H1 (cell line): ENCODE data around the gene DPYD. TPM values are rescaled to one million over a fixed set of nuclear protein-coding genes. Genes with fewer than 3 reads are reported as not detected.

ENCODE experiments used
- CTCF ChIA-PET: fragments of 300-600 bp; sonication (Branson Sonifier 250); formaldehyde crosslinking; loops from one replicate; lab custom pipeline; 2021; ENCODE audit not compliant: partially characterized antibody; lab: Charles Lee
- POLR2A ChIA-PET: fragments of 300-600 bp; sonication (Branson Sonifier 250); formaldehyde crosslinking; loops from one replicate; lab custom pipeline; 2021; ENCODE audit warnings: inconsistent platforms; ENCODE audit not compliant: partially characterized antibody; lab: Charles Lee
- DNase-seq, 2 experiments: peaks; one replicate each; pipeline versions ENCODE4 v3.0.0 to v3.0.0-alpha.2; 2010 to 2022; ENCODE audit warnings: low spot score in 2 of 2, low read depth in 1 of 2, mixed read lengths in 1 of 2
- FAIRE-seq: peaks from 2 replicates; lab custom pipeline; 2011; peaks lifted over from hg19 to GRCh38; lab: Jason Lieb, UNC
- H2AFZ ChIP-seq: 2 replicates; pipeline ENCODE4 v1.8.1; 2012; ENCODE audit warnings: low read length, inconsistent platforms
- H2AK5ac ChIP-seq: 2 replicates; pipeline ENCODE4 v1.6.1; 2013; ENCODE audit warnings: low read depth, low read length
- H2BK120ac ChIP-seq: replicated peaks from 2 replicates; pipeline ENCODE3; 2013; ENCODE audit warnings: low read depth, low read length, inconsistent platforms
- H2BK12ac ChIP-seq: 2 replicates; pipeline ENCODE4 v1.6.1; 2013; ENCODE audit warnings: low read depth, low read length
- H2BK15ac ChIP-seq: 2 replicates; pipeline ENCODE4 v1.6.1; 2013; ENCODE audit warnings: low read length
- H2BK20ac ChIP-seq: 2 replicates; pipeline ENCODE4 v1.6.1; 2013; ENCODE audit warnings: low read length
- H2BK5ac ChIP-seq: 2 replicates; pipeline ENCODE4 v1.6.1; 2013; ENCODE audit warnings: low read depth, low read length
- H3K14ac ChIP-seq: 2 replicates; pipeline ENCODE4 v1.6.1; 2013; ENCODE audit warnings: inconsistent platforms; ENCODE audit not compliant: insufficient read length
- H3K18ac ChIP-seq: 2 replicates; pipeline ENCODE4 v1.6.1; 2013; ENCODE audit warnings: low read length; ENCODE audit errors: extremely low read depth
- H3K23ac ChIP-seq: 2 replicates; pipeline ENCODE4 v1.6.1; 2013; ENCODE audit warnings: inconsistent platforms; ENCODE audit not compliant: insufficient read length
- H3K23me2 ChIP-seq: 2 replicates; pipeline ENCODE4 v1.6.1; 2013; ENCODE audit warnings: low read depth, low read length
- H3K27ac ChIP-seq: 2 replicates; pipeline ENCODE4 v1.6.1; 2011; ENCODE audit warnings: low read depth, low read length, inconsistent platforms
- H3K27me3 ChIP-seq, 4 experiments: replicated peaks in 1 of 4; 1 replicate in 1 of 4; 2 replicates in 3 of 4; pipeline versions ENCODE4 v1.6.1 to v1.8.1; 2011 to 2013; ENCODE audit warnings: low read length in 3 of 4, mild to moderate bottlenecking in 3 of 4, inconsistent platforms in 2 of 4, mixed read lengths in 2 of 4, moderate library complexity in 1 of 4; ENCODE audit not compliant: control insufficient read depth in 3 of 4, insufficient read depth in 3 of 4; ENCODE audit errors: extremely low read depth in 1 of 4
- H3K36me3 ChIP-seq, 4 experiments: 2 replicates each; pipeline versions ENCODE4 v1.6.1 to v1.8.1; 2011 to 2013; ENCODE audit warnings: mild to moderate bottlenecking in 4 of 4, low read length in 3 of 4, moderate library complexity in 2 of 4, control low read depth in 1 of 4, inconsistent platforms in 1 of 4; ENCODE audit not compliant: insufficient read depth in 4 of 4, control insufficient read depth in 2 of 4
- H3K4ac ChIP-seq: replicated peaks from 2 replicates; pipeline ENCODE3; 2013; ENCODE audit warnings: low read length, low read depth, mixed read lengths, inconsistent platforms; ENCODE audit not compliant: insufficient read length
- H3K4me1 ChIP-seq, 4 experiments: replicated peaks in 1 of 4; 1 replicate in 1 of 4; 2 replicates in 3 of 4; pipeline versions ENCODE4 v1.6.1 to v1.8.1; 2011 to 2013; ENCODE audit warnings: low read length in 3 of 4, inconsistent platforms in 2 of 4, mixed read lengths in 1 of 4; ENCODE audit not compliant: insufficient read depth in 4 of 4, control insufficient read depth in 3 of 4
- H3K4me2 ChIP-seq, 2 experiments: 2 replicates each; pipeline versions ENCODE4 v1.6.1 to v1.8.1; 2011 to 2013; ENCODE audit warnings: low read depth in 2 of 2, low read length in 2 of 2, control low read depth in 1 of 2, inconsistent platforms in 1 of 2, mild to moderate bottlenecking in 1 of 2; ENCODE audit not compliant: insufficient read depth in 1 of 2
- H3K4me3 ChIP-seq, 4 experiments: fragments of 200-600, 300-600 bp in 1 of 4; sonication (generic), shearing (Covaris generic), sonication (Bioruptor Twin) in 1 of 4; 2 replicates each; pipeline versions ENCODE4 v1.5.1 to v1.8.1; 2011 to 2016; ENCODE audit warnings: low read length in 4 of 4, low read depth in 3 of 4, control low read depth in 2 of 4, inconsistent platforms in 2 of 4, mild to moderate bottlenecking in 2 of 4, mixed read lengths in 1 of 4, moderate library complexity in 1 of 4; ENCODE audit not compliant: insufficient read depth in 2 of 4; ENCODE audit errors: extremely low read depth in 1 of 4
- H3K56ac ChIP-seq: replicated peaks from 2 replicates; pipeline ENCODE3; 2013; ENCODE audit warnings: low read depth, mild to moderate bottlenecking, mixed read lengths, low read length, inconsistent platforms; ENCODE audit not compliant: insufficient read length
- H3K79me1 ChIP-seq: 2 replicates; pipeline ENCODE4 v1.6.1; 2013; ENCODE audit warnings: low read depth, low read length, control low read depth
- H3K79me2 ChIP-seq, 2 experiments: 2 replicates each; pipeline versions ENCODE4 v1.6.1 to v1.8.1; 2012 to 2013; ENCODE audit warnings: low read length in 2 of 2, mild to moderate bottlenecking in 2 of 2, inconsistent platforms in 1 of 2; ENCODE audit not compliant: insufficient read depth in 2 of 2, control insufficient read depth in 1 of 2
- H3K9ac ChIP-seq, 4 experiments: replicated peaks in 1 of 4; 1 replicate in 1 of 4; 2 replicates in 3 of 4; pipeline versions ENCODE4 v1.6.1 to v1.8.1; 2011 to 2013; ENCODE audit warnings: low read depth in 3 of 4, low read length in 3 of 4, control low read depth in 2 of 4, mild to moderate bottlenecking in 2 of 4, moderate library complexity in 2 of 4, inconsistent platforms in 1 of 4; ENCODE audit errors: extremely low read depth in 1 of 4
- H3K9me3 ChIP-seq, 2 experiments: 2 replicates each; pipeline versions ENCODE4 v1.6.1 to v1.8.1; 2012 to 2013; ENCODE audit warnings: mild to moderate bottlenecking in 2 of 2, moderate library complexity in 2 of 2, control low read depth in 1 of 2, inconsistent platforms in 1 of 2, low read depth in 1 of 2, low read length in 1 of 2, mixed read lengths in 1 of 2; ENCODE audit not compliant: insufficient read depth in 2 of 2
- H4K20me1 ChIP-seq, 2 experiments: replicated peaks in 1 of 2; 2 replicates each; pipeline versions ENCODE3 to v1.8.1; 2011 to 2013; ENCODE audit warnings: inconsistent platforms in 2 of 2, low read length in 2 of 2, mild to moderate bottlenecking in 1 of 2; ENCODE audit not compliant: insufficient read depth in 2 of 2, control insufficient read depth in 1 of 2
- H4K5ac ChIP-seq: 2 replicates; pipeline ENCODE4 v1.6.1; 2013; ENCODE audit warnings: low read length, low read depth, mixed read lengths, inconsistent platforms; ENCODE audit not compliant: insufficient read length
- H4K8ac ChIP-seq: 2 replicates; pipeline ENCODE4 v1.8.0; 2013; ENCODE audit warnings: mild to moderate bottlenecking, moderate library complexity, low read length, inconsistent platforms; ENCODE audit not compliant: insufficient read depth; ENCODE audit errors: extremely low read depth
- H4K91ac ChIP-seq: replicated peaks from 2 replicates; pipeline ENCODE3; 2013; ENCODE audit warnings: low read length, mixed read lengths, inconsistent platforms; ENCODE audit not compliant: insufficient read length
- CHD2 ChIP-seq: IDR thresholded peaks from 2 replicates; pipeline ENCODE4 v1.6.1; 2012; ENCODE audit warnings: low read length, improper control_type of control experiment
- EZH2 ChIP-seq: fragments of 200-600 bp; sonication (generic); IDR thresholded peaks from 2 replicates; pipeline ENCODE4 v1.7.1; 2012; ENCODE audit warnings: low read depth, mild to moderate bottlenecking, moderate library complexity, low read length, inconsistent platforms; ENCODE audit not compliant: severe bottlenecking
- RAD21 ChIP-seq, 2 experiments: IDR thresholded peaks in 1 of 2; conservative IDR thresholded peaks in 1 of 2; 2 replicates each; pipeline ENCODE4 v1.6.1; 2011; ENCODE audit warnings: low read depth in 2 of 2, low read length in 2 of 2, improper control_type of control experiment in 1 of 2, inconsistent platforms in 1 of 2, mild to moderate bottlenecking in 1 of 2, moderate library complexity in 1 of 2
- WGBS, 2 experiments: shearing (Covaris generic) in 1 of 2; methylation state at CpG; one replicate each; pipeline versions ENCODE4 v1.1.6 to v1.1.7; 2013 to 2015; ENCODE audit warnings: low lambda C conversion rate in 2 of 2, mixed read lengths in 2 of 2, inconsistent platforms in 1 of 2, low coverage in 1 of 2, missing lambda C conversion rate in 1 of 2; ENCODE audit not compliant: insufficient replicate concordance in 2 of 2, insufficient coverage in 1 of 2, insufficient read length in 1 of 2; ENCODE audit errors: extremely low coverage in 1 of 2, missing lambda C conversion rate in 1 of 2; 5-methylcytosine and 5-hydroxymethylcytosine counted together
- polyA plus RNA-seq, 7 experiments: library from polyadenylated mRNA; depleted of rRNA in 3 of 7; stranded (reverse) in 5 of 7; unstranded in 2 of 7; fragments of >200 nt in 5 of 7; fragments of 200-250 nt in 2 of 7; gene quantifications; 1 replicate in 5 of 7; 2 replicates in 1 of 7; 4 replicates in 1 of 7; pipeline versions ENCODE4 v1.2.1 to v1.2.3, GENCODE V29; 2011 to 2013; ENCODE audit warnings: missing spikeins in 2 of 7, mixed read lengths in 2 of 7
- total RNA-seq: library from RNA; stranded (reverse); fragmentation: NEBNext Ultra II Directional; extraction: Animal tissue kit (Norgen Biotek cat#: 25700); gene quantifications from 2 replicates; pipeline ENCODE4 v1.2.1, GENCODE V29; 2021

DPYD gene
- total and polyA plus RNA-seq, 2 of the 8 experiments (the other 6 are each of a cell fraction or from before 2014, with no cell fraction given) = 0.29 to 0.73 TPM

- H3K9me3 ChIP-seq = no peaks in the 10 kb centered on the region
- H3K9ac ChIP-seq = no peak overlapping the region
- no peak overlapping the region for H2BK15ac ChIP-seq
- no peak overlapping the region for H3K4ac ChIP-seq
- H4K20me1 ChIP-seq = no peaks in the 10 kb centered on the region
- no peak overlapping the region for H2AK5ac ChIP-seq
- no peak overlapping the region for H4K91ac ChIP-seq
- CTCF ChIA-PET = no interaction called here
- H3K4me1 ChIP-seq = no peaks in the 10 kb centered on the region
- H3K14ac ChIP-seq = no peak overlapping the region
- no peaks in the 10 kb centered on the region for H3K36me3 ChIP-seq
- no peaks in the 10 kb centered on the region for H3K79me1 ChIP-seq
- DNase-seq (no peak), FAIRE-seq (no peak)
- no peak overlapping the region for H4K8ac ChIP-seq
- no peak overlapping the region for H2BK120ac ChIP-seq
- H3K4me3 ChIP-seq = no peak overlapping the region
- 100% methylated on average over 1 of the region's 1 CpG; no CpG with 5 or more reads in 1 of the 2 experiments for WGBS, 2 experiments
- no peaks in the 10 kb centered on the region for H3K27me3 ChIP-seq
- H3K79me2 ChIP-seq = no peaks in the 10 kb centered on the region
- TF ChIP-seq RAD21 (IDR thresholded peaks at IDR 0.05 in 1 of 2, conservative IDR thresholded peaks at IDR 0.05 in 1 of 2; ENCODE audit: low read depth in 2 of 2, low read length in 2 of 2) = no peak
- no peak for TF ChIP-seq CHD2
- no peak for TF ChIP-seq EZH2
- no peak overlapping the region for H2BK5ac ChIP-seq
- no peak overlapping the region for H2BK20ac ChIP-seq
- H2BK12ac ChIP-seq = no peak overlapping the region
- no peak overlapping the region for H2AFZ ChIP-seq
- no peak overlapping the region for H3K56ac ChIP-seq
- no peak overlapping the region for H3K23ac ChIP-seq
- H3K4me2 ChIP-seq = no peak overlapping the region
- POLR2A ChIA-PET = no interaction called here
- H3K27ac ChIP-seq = no peak overlapping the region
- H3K23me2 ChIP-seq = no peaks in the 10 kb centered on the region
- H3K18ac ChIP-seq = no peak overlapping the region
- H4K5ac ChIP-seq = no peak overlapping the region
Measured at GRCh38 chr1:97482022-97482421, 438.8 kb downstream of the DPYD start.
